ENCODE data around the gene TAF8.

- TF ChIP-seq CTCF (conservative IDR thresholded peaks at IDR 0.05 in 1 of 2, IDR thresholded peaks at IDR 0.05 in 1 of 2; ENCODE audit: extremely low read depth in 1 of 2, insufficient read depth in 1 of 2, low read depth in 1 of 2, low read length in 2 of 2) (no peak), EZH2 (IDR thresholded peaks at IDR 0.05; ENCODE audit: borderline replicate concordance, low read length) (no peak)
Observed at GRCh38 chr6:42100029-42100901, 49.9 kb downstream of the TAF8 start.

Measured in mammary epithelial cell (primary cell).